PC-3 (cell line): Measurements from ENCODE around the gene KCNH1.

ENCODE experiments used
- EZH2 ChIP-seq: fragments of 300-600 bp; sonication (generic); IDR thresholded peaks from one replicate; pipeline ENCODE4 v1.6.1; 2017; ENCODE audit warnings: antibody characterized with exemption, mild to moderate bottlenecking, low read length; ENCODE audit not compliant: unreplicated experiment
- TF ChIP-seq, protein P1 (sequence below): fragments of 300-600 bp; sonication (generic); conservative IDR thresholded peaks from 2 replicates; pipeline ENCODE4 v1.5.1; 2017; ENCODE audit warnings: antibody characterized with exemption, low read depth, mild to moderate bottlenecking, low read length

DNA sequence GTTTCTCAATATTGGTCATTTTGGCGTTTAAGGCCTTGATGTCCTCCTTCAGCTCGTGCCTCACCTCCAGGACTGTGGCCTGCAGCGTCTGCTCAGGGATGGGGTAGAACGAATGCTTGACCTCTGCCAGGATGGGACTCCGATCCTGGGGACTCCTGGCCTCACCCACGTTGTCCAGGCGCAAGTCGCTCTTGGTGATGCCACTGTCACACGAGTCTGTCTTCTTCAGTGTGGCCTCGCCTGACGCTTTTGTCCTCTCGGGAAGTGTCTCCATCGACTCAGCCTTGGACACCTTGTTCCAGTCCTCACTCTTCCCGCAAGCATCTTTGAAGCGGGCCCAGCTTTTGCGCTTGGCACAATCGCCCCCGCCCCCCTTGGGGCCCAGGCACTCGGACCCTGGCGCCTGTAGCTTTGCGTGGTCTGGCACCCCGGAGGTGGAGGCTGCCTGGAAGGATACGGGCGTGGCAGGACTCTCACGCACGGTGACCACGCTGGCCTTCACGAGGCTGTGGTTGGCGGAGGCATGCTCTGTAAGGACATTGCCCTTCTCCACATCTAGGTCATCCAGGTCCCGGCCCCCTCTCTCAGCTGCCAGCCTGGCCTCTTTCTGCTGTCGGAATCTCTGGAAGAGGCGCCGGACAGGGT lies 450.4 kb downstream of the KCNH1 start:
- TF ChIP-seq, protein P1, sequence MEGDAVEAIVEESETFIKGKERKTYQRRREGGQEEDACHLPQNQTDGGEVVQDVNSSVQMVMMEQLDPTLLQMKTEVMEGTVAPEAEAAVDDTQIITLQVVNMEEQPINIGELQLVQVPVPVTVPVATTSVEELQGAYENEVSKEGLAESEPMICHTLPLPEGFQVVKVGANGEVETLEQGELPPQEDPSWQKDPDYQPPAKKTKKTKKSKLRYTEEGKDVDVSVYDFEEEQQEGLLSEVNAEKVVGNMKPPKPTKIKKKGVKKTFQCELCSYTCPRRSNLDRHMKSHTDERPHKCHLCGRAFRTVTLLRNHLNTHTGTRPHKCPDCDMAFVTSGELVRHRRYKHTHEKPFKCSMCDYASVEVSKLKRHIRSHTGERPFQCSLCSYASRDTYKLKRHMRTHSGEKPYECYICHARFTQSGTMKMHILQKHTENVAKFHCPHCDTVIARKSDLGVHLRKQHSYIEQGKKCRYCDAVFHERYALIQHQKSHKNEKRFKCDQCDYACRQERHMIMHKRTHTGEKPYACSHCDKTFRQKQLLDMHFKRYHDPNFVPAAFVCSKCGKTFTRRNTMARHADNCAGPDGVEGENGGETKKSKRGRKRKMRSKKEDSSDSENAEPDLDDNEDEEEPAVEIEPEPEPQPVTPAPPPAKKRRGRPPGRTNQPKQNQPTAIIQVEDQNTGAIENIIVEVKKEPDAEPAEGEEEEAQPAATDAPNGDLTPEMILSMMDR, result no peak
- no peak for TF ChIP-seq EZH2
